Spleen (tissue), 7 donors: ENCODE data around the gene WFDC5.

Experiments used
- POLR2A ChIP-seq, 3 donors: fragments of 450-650 bp; IDR thresholded peaks; one replicate each; pipeline ENCODE4 v1.5.1; 2017; ENCODE audit warnings: antibody characterized with exemption in 3 of 3, mild to moderate bottlenecking in 1 of 3
- TF ChIP-seq, protein P1 (sequence below), 11 experiments: fragments of 200-600 bp in 7 of 11; fragments of 450-650 bp in 4 of 11; sonication (generic) in 4 of 11; IDR thresholded peaks in 8 of 11; conservative IDR thresholded peaks in 3 of 11; 1 replicate in 7 of 11; 2 replicates in 4 of 11; pipeline versions ENCODE4 v1.4.0 to v1.8.0; 2016 to 2021; ENCODE audit warnings: antibody characterized with exemption in 11 of 11, inconsistent platforms in 4 of 11, mild to moderate bottlenecking in 1 of 11
- donor health status: DM: no; HTN: no; CAD: no; lungs with moderate emphysema.
- donor health status: DM: no; HTN: no; CAD: no.
- donor health status: DM: no; HTN: no; CAD: no.

DNA sequence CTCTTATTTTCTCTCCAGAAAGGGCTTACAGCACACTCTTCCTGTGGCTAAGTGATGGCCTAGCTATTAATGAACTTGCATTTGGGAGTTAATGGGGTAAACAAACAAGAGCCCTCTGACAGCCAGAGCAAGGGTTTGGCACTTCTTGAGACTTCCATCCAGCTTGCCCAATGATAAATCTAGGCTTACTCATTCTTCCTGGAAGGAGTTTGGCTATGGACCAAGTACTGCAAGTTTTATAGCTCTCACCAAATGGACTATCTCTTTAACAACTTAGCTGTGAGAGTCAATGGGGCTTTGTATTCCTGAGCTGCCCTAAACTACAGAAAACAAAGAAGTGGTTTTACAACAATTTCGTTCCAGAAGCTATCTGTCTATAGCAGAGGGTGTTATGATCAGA is 43.0 kb upstream of the WFDC5 start:
- TF ChIP-seq POLR2A (IDR thresholded peaks at IDR 0.05), result no peak
- TF ChIP-seq, protein P1, sequence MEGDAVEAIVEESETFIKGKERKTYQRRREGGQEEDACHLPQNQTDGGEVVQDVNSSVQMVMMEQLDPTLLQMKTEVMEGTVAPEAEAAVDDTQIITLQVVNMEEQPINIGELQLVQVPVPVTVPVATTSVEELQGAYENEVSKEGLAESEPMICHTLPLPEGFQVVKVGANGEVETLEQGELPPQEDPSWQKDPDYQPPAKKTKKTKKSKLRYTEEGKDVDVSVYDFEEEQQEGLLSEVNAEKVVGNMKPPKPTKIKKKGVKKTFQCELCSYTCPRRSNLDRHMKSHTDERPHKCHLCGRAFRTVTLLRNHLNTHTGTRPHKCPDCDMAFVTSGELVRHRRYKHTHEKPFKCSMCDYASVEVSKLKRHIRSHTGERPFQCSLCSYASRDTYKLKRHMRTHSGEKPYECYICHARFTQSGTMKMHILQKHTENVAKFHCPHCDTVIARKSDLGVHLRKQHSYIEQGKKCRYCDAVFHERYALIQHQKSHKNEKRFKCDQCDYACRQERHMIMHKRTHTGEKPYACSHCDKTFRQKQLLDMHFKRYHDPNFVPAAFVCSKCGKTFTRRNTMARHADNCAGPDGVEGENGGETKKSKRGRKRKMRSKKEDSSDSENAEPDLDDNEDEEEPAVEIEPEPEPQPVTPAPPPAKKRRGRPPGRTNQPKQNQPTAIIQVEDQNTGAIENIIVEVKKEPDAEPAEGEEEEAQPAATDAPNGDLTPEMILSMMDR (IDR thresholded peaks at IDR 0.05 in 8 of 11, conservative IDR thresholded peaks at IDR 0.05 in 3 of 11), result no peak
